ENCODE measurements around the gene SPDYA. TPM values are rescaled to one million over a fixed set of nuclear protein-coding genes. Genes with fewer than 3 reads are reported as not detected.
"Not testable (repeated sequence)": the region's sequence is repeated elsewhere in the genome, so short reads cannot be mapped to it uniquely, and the experiment has no call there.

The SPDYA gene
- total and polyA plus RNA-seq, 12 donors, result 0.07 to 0.46 (median 0.27) TPM

DNA sequence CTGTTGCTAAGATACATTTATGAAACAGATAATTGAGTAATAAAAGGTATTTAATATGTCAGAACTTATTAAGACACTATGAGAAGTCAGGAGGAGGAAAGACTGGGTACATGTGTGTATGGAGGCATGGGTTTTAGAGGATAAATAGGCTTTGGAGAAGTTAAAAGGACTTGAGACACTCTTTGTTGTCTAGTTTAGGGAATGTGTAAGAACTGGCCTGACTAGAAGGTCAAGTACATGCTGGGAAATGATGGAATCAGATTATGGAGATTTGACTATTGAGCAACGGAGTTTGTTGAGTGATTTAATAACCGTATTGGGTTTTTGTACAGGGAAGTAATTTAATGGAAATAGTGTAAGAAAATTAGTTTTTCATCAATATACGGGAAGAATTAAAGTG is 28.2 kb upstream of the SPDYA start:
- intact Hi-C loops (cut with DNase I), result no loop called here
- no peak for ATAC-seq
- TF ChIP-seq, protein P1, sequence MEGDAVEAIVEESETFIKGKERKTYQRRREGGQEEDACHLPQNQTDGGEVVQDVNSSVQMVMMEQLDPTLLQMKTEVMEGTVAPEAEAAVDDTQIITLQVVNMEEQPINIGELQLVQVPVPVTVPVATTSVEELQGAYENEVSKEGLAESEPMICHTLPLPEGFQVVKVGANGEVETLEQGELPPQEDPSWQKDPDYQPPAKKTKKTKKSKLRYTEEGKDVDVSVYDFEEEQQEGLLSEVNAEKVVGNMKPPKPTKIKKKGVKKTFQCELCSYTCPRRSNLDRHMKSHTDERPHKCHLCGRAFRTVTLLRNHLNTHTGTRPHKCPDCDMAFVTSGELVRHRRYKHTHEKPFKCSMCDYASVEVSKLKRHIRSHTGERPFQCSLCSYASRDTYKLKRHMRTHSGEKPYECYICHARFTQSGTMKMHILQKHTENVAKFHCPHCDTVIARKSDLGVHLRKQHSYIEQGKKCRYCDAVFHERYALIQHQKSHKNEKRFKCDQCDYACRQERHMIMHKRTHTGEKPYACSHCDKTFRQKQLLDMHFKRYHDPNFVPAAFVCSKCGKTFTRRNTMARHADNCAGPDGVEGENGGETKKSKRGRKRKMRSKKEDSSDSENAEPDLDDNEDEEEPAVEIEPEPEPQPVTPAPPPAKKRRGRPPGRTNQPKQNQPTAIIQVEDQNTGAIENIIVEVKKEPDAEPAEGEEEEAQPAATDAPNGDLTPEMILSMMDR (IDR thresholded peaks at IDR 0.05), result no peak
- Histone ChIP-seq H3K9me3 (no peaks in the 10 kb centered on the region), H3K4me1 (peaks cover 0 to 13% (median 3%) of the 10 kb centered on the region in 9 donors), H3K36me3 (peaks cover 0 to 100% (median 82%) of the 10 kb centered on the region in 9 donors), H3K27me3 (no peaks in the 10 kb centered on the region), H3K4me3 (no peak overlapping the region), H3K27ac (no peak overlapping the region)
- no peak for DNase-seq
- 64 to 78% methylated on average over 3 of the region's 3 CpGs for WGBS, 2 donors

DNA sequence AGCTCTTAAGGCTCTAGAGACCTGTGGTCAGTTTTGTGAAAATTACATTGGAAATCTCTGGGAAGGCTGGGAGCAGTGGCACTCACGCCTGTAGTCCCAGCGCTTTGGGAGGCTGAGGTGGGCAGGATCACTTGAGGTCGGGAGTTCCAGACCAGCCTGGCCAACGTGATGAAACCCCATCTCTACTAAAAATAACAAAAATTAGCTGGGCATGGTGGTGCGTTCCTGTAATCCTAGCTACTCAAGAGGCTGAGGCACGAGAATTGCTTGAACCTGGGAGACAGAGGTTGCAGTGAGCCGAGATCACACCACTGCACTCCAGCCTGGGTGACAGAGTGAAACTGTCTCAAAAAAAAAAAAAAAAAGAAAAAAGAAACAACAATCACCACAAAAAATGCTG is 26.1 kb upstream of the SPDYA start:
- 72 to 74% methylated on average over 7 of the region's 7 CpGs for WGBS, 2 donors

DNA sequence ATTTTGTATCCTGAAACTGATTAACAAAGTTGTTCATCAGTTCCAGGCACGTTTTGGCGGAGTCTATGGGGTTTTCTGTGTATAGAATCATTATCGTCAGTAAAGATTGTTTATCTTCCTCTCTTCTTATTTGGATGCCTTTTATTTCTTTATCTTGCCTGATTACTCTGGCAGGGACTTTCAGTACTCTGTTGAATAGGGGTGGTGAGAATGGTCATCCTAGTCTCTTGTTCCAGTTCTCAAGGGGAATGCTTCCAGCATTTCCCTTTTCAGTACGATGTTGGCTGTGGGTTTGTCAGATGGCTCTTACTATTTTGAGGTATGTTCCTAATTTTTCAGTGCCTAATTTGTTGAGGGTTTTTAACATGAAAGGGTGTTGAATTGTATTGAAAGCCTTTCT is 14.0 kb upstream of the SPDYA start:
- peak in 2 of 8 donors; percentile 46 to 47 for ATAC-seq
- Histone ChIP-seq H3K9me3 (peaks cover 0 to 36% (median 0%) of the 10 kb centered on the region in 11 donors), H3K36me3 (peaks cover 0 to 100% (median 55%) of the 10 kb centered on the region in 9 donors), H3K27ac (no peak overlapping the region), H3K27me3 (no peaks in the 10 kb centered on the region), H3K4me1 (peaks cover 0 to 9% (median 0%) of the 10 kb centered on the region in 9 donors), H3K4me3 (no peak overlapping the region)
- no peak for DNase-seq
- TF ChIP-seq, protein P1 (IDR thresholded peaks at IDR 0.05), result no peak
- WGBS, 2 donors, result 41 to 50% methylated on average over 4 of the region's 4 CpGs
- intact Hi-C loops (cut with DNase I), result no loop called here

More for the DNA sequence above, 26.1 kb upstream of the SPDYA start:
- ATAC-seq; DNase-seq; H3K4me3 ChIP-seq; H3K27me3 ChIP-seq; intact Hi-C loops (cut with DNase I); H3K4me1 ChIP-seq; H3K9me3 ChIP-seq: not testable (repeated sequence)
- H3K27ac ChIP-seq, result peak overlapping the region in 1 of 10 donors; percentile 2
- peaks cover 0 to 100% (median 85%) of the 10 kb centered on the region in 9 donors for H3K36me3 ChIP-seq

DNA sequence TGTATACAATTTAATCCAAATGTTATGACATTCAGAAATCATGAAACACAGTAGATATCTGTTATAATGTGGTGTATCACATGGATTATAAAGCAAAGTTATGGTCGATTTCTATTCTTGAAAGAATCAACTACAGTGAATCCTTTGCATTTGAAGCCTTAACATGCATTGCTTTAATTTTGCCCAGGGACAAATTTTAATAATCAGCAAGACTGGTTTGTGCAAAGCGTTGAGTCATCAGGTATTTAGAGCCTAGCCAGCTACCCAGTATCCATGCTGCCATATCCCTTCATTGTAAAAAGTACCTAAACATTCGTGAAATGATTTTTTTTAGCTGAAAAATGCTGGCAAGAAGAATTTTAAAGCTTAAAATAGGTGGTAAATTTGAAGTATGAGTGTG is 8.9 kb upstream of the SPDYA start:
- intact Hi-C loops (cut with DNase I), result no loop called here
- 92% methylated on average over 3 of the region's 3 CpGs for WGBS, 2 donors
- H3K4me1 ChIP-seq, result peaks cover 0 to 5% (median 2%) of the 10 kb centered on the region in 9 donors
- TF ChIP-seq, protein P1 (IDR thresholded peaks at IDR 0.05), result no peak
- H3K27me3 ChIP-seq, result no peaks in the 10 kb centered on the region
- peaks cover 0 to 100% (median 56%) of the 10 kb centered on the region in 9 donors for H3K36me3 ChIP-seq
- DNase-seq (no peak), ATAC-seq (peak in 1 of 8 donors; percentile 36)
- no peak overlapping the region for H3K4me3 ChIP-seq
- no peak overlapping the region for H3K27ac ChIP-seq
- peaks cover 0 to 15% (median 0%) of the 10 kb centered on the region in 11 donors for H3K9me3 ChIP-seq

DNA sequence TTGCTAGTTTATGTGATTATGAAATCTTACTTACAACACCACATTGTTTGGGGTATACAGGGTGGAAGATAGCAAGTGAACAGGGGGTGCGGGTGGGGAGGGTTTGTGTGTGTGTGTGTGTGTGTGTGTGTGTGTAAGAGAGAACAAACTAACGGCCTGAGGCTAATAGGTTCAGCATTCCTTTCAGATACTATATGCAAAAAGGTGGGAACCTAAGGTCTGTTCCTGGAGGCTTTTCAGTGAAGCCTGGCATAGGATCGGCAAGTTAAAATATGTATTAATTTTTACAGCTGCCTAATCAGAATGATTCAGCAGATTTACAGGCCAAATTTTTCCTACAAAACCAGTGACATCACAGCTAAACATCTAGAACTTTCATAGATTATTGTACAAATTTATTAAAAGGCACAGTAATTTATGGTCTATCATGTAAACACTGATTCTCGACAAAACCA is 7.6 kb upstream of the SPDYA start:
- 78 to 80% methylated on average over 4 of the region's 4 CpGs for WGBS, 2 donors
- ATAC-seq, result no peak
- intact Hi-C loops (cut with DNase I), result no loop called here
- no peaks in the 10 kb centered on the region for H3K27me3 ChIP-seq
- H3K9me3 ChIP-seq, result peaks cover 0 to 2% (median 0%) of the 10 kb centered on the region in 11 donors
- H3K4me3 ChIP-seq, result no peak overlapping the region
- H3K36me3 ChIP-seq, result peaks cover 0 to 90% (median 51%) of the 10 kb centered on the region in 9 donors
- TF ChIP-seq, protein P1 (IDR thresholded peaks at IDR 0.05), result no peak
- peaks cover 0 to 5% (median 0%) of the 10 kb centered on the region in 9 donors for H3K4me1 ChIP-seq
- H3K27ac ChIP-seq, result no peak overlapping the region
- no peak for DNase-seq

All from heart right ventricle (tissue), 16 donors.